ENCODE data around the gene LMAN2.

The LMAN2 gene

GRCh38 chr5:177300236-177300880 lies 51.1 kb downstream of the LMAN2 start:
- DNase-seq (peak; percentile 74), ATAC-seq (replicated peaks) (peak; percentile 77)
- Mint-ChIP-seq H3K4me1 (peaks cover 60 to 81% of the 10 kb centered on the region in 2 donors), H3K9me3 (no peaks in the 10 kb centered on the region), H3K27ac (peak overlapping the region; percentile 92), H3K36me3 (peaks cover 22 to 51% of the 10 kb centered on the region in 2 donors), H3K4me3 (peak overlapping the region; percentile 66 to 69), H3K27me3 (no peaks in the 10 kb centered on the region)

- H3K9me3 Mint-ChIP-seq: no peaks in the 10 kb centered on the region
- peaks cover 60 to 81% of the 10 kb centered on the region in 2 donors for H3K4me1 Mint-ChIP-seq
- DNase-seq: no peak
- H3K27ac Mint-ChIP-seq: peak overlapping the region; percentile 68
- ATAC-seq (replicated peaks): no peak
- H3K27me3 Mint-ChIP-seq: no peaks in the 10 kb centered on the region
- H3K36me3 Mint-ChIP-seq: peaks cover 28 to 51% of the 10 kb centered on the region in 2 donors
- no peak overlapping the region for H3K4me3 Mint-ChIP-seq
Measured at GRCh38 chr5:177299697-177300096, 51.8 kb downstream of the LMAN2 start.

- no peak overlapping the region for H3K4me3 Mint-ChIP-seq
- H3K9me3 Mint-ChIP-seq: no peaks in the 10 kb centered on the region
- H3K27me3 Mint-ChIP-seq: no peaks in the 10 kb centered on the region
- DNase-seq (no peak), ATAC-seq (replicated peaks) (no peak)
- H3K36me3 Mint-ChIP-seq: peaks cover 37 to 53% of the 10 kb centered on the region in 2 donors
- peaks cover 57 to 70% of the 10 kb centered on the region in 2 donors for H3K4me1 Mint-ChIP-seq
- H3K27ac Mint-ChIP-seq: no peak overlapping the region
Measured at GRCh38 chr5:177297922-177298321, 53.5 kb downstream of the LMAN2 start.

- H3K36me3 Mint-ChIP-seq: peaks cover 43 to 63% of the 10 kb centered on the region in 2 donors
- ATAC-seq (replicated peaks) (no peak), DNase-seq (no peak)
- no peaks in the 10 kb centered on the region for H3K27me3 Mint-ChIP-seq
- H3K4me1 Mint-ChIP-seq: peaks cover 47 to 56% of the 10 kb centered on the region in 2 donors
- H3K27ac Mint-ChIP-seq: peak overlapping the region; percentile 87
- H3K9me3 Mint-ChIP-seq: no peaks in the 10 kb centered on the region
- peak overlapping the region in 1 of 2 donors; percentile 58 for H3K4me3 Mint-ChIP-seq
Measured at GRCh38 chr5:177296581-177296980, 54.9 kb downstream of the LMAN2 start.

- no peaks in the 10 kb centered on the region for H3K27me3 Mint-ChIP-seq
- H3K36me3 Mint-ChIP-seq: peaks cover 45 to 66% of the 10 kb centered on the region in 2 donors
- DNase-seq (no peak), ATAC-seq (replicated peaks) (peak; percentile 32 to 49)
- peak overlapping the region in 1 of 2 donors; percentile 38 for H3K4me3 Mint-ChIP-seq
- peak overlapping the region; percentile 84 for H3K27ac Mint-ChIP-seq
- H3K9me3 Mint-ChIP-seq: no peaks in the 10 kb centered on the region
- H3K4me1 Mint-ChIP-seq: peaks cover 44 to 53% of the 10 kb centered on the region in 2 donors
Measured at GRCh38 chr5:177295924-177296323, 55.5 kb downstream of the LMAN2 start.

- Mint-ChIP-seq H3K27ac (peak overlapping the region; percentile 25), H3K9me3 (no peaks in the 10 kb centered on the region), H3K4me3 (no peak overlapping the region), H3K36me3 (peaks cover 52 to 75% of the 10 kb centered on the region in 2 donors), H3K27me3 (no peaks in the 10 kb centered on the region), H3K4me1 (peaks cover 36 to 51% of the 10 kb centered on the region in 2 donors)
- DNase-seq (no peak), ATAC-seq (replicated peaks) (no peak)
Measured at GRCh38 chr5:177294632-177295031, 56.8 kb downstream of the LMAN2 start.

GRCh38 chr5:177293819-177294581 lies 57.5 kb downstream of the LMAN2 start:
- H3K36me3 Mint-ChIP-seq: peaks cover 56 to 76% of the 10 kb centered on the region in 2 donors
- no peak overlapping the region for H3K4me3 Mint-ChIP-seq
- peak overlapping the region; percentile 25 for H3K27ac Mint-ChIP-seq
- ATAC-seq (replicated peaks): no peak
- no peak for DNase-seq
- no peaks in the 10 kb centered on the region for H3K27me3 Mint-ChIP-seq
- peaks cover 33 to 49% of the 10 kb centered on the region in 2 donors for H3K4me1 Mint-ChIP-seq
- H3K9me3 Mint-ChIP-seq: no peaks in the 10 kb centered on the region

GRCh38 chr5:177291735-177292134 lies 59.7 kb downstream of the LMAN2 start:
- Mint-ChIP-seq H3K27me3 (no peaks in the 10 kb centered on the region), H3K36me3 (peaks cover 55 to 69% of the 10 kb centered on the region in 2 donors), H3K4me3 (no peak overlapping the region), H3K27ac (no peak overlapping the region), H3K4me1 (peaks cover 22 to 41% of the 10 kb centered on the region in 2 donors), H3K9me3 (no peaks in the 10 kb centered on the region)
- DNase-seq (no peak), ATAC-seq (replicated peaks) (no peak)

- H3K4me3 Mint-ChIP-seq: no peak overlapping the region
Measured at GRCh38 chr5:177290816-177291596, 60.5 kb downstream of the LMAN2 start.

GRCh38 chr5:177288191-177288590 lies 63.3 kb downstream of the LMAN2 start:
- Mint-ChIP-seq H3K27me3 (no peaks in the 10 kb centered on the region), H3K36me3 (peaks cover 40 to 58% of the 10 kb centered on the region in 2 donors)

More at GRCh38 chr5:177290816-177291596, 60.5 kb downstream of the LMAN2 start:
- DNase-seq (no peak), ATAC-seq (replicated peaks) (peak; percentile 77 to 78)
- H3K27me3 Mint-ChIP-seq: no peaks in the 10 kb centered on the region
- H3K9me3 Mint-ChIP-seq: no peaks in the 10 kb centered on the region
- peaks cover 14 to 34% of the 10 kb centered on the region in 2 donors for H3K4me1 Mint-ChIP-seq
- H3K36me3 Mint-ChIP-seq: peaks cover 53 to 65% of the 10 kb centered on the region in 2 donors
- peak overlapping the region; percentile 27 for H3K27ac Mint-ChIP-seq

More at GRCh38 chr5:177288191-177288590, 63.3 kb downstream of the LMAN2 start:
- H3K4me3 Mint-ChIP-seq: no peak overlapping the region
- H3K9me3 Mint-ChIP-seq: no peaks in the 10 kb centered on the region
- H3K27ac Mint-ChIP-seq: no peak overlapping the region
- ATAC-seq (replicated peaks) (no peak), DNase-seq (no peak)
- peaks cover 4 to 18% of the 10 kb centered on the region in 2 donors for H3K4me1 Mint-ChIP-seq

Measured in stimulated activated naive B cell treated with anti-CD40 and anti-IgM and Interleukin-4, amounts not matched to agents 10 μg/mL and 1 μg/mL and 100 μg/mL, for 72 hours (primary cell).